HG02943 (cell line): ENCODE measurements around the gene CCL19.

Experiments
- ATAC-seq: cut with Tn5 transposase; IDR thresholded peaks from one replicate; pipeline ENCODE4 v1.9.1; 2021; ENCODE audit warnings: mild to moderate bottlenecking, low read depth, moderate library complexity; ENCODE audit not compliant: unreplicated experiment

Gene CCL19

GRCh38 chr9:34664281-34665066 is 26.6 kb downstream of the CCL19 start:
- ATAC-seq, result no peak

- no peak for ATAC-seq
These were observed 27.8 kb downstream of the CCL19 start for GRCh38 chr9:34663303-34663605.

- ATAC-seq, result no peak
These were observed 28.4 kb downstream of the CCL19 start, which contains the start of gene CCL27 for GRCh38 chr9:34662526-34663302. TSS of gene CCL27 (minus strand) at chr9:34662657. CDS start at chr9:34662633, 24 bp downstream.

- no peak for ATAC-seq
These were observed 31.4 kb downstream of the CCL19 start for GRCh38 chr9:34659592-34660253.

GRCh38 chr9:34658461-34658860 is 32.6 kb downstream of the CCL19 start:
- ATAC-seq, result no peak

GRCh38 chr9:34656992-34657391 is 34.1 kb downstream of the CCL19 start:
- ATAC-seq, result no peak

GRCh38 chr9:34655394-34655793 is 35.7 kb downstream of the CCL19 start:
- ATAC-seq, result no peak

GRCh38 chr9:34654323-34655051 is 36.6 kb downstream of the CCL19 start:
- ATAC-seq, result no peak

- ATAC-seq, result no peak
These were observed 37.7 kb downstream of the CCL19 start for GRCh38 chr9:34653151-34654072.

GRCh38 chr9:34652602-34653000 is 38.5 kb downstream of the CCL19 start:
- no peak for ATAC-seq

- ATAC-seq, result no peak
These were observed 39.0 kb downstream of the CCL19 start, which contains the start of gene IL11RA for GRCh38 chr9:34651876-34652601. TSS of gene IL11RA (plus strand) at chr9:34652185. CDS start at chr9:34655218, 3,033 bp downstream.

GRCh38 chr9:34651321-34651720 is 39.8 kb downstream of the CCL19 start:
- ATAC-seq, result no peak

GRCh38 chr9:34650816-34651215 is 40.3 kb downstream of the CCL19 start:
- ATAC-seq, result no peak

- ATAC-seq, result no peak
These were observed 42.4 kb downstream of the CCL19 start for GRCh38 chr9:34648673-34649072.

GRCh38 chr9:34647651-34648050 is 43.4 kb downstream of the CCL19 start:
- ATAC-seq, result no peak

- ATAC-seq, result no peak
These were observed 44.0 kb downstream of the CCL19 start for GRCh38 chr9:34647084-34647403.

- ATAC-seq, result peak; percentile 92
These were observed 44.6 kb downstream of the CCL19 start, which contains the start of gene GALT for GRCh38 chr9:34646211-34647083. TSS of gene GALT (plus strand) at chr9:34646675. CDS start at chr9:34646705, 30 bp downstream.

GRCh38 chr9:34644766-34645314 is 46.2 kb downstream of the CCL19 start:
- no peak for ATAC-seq
